Fibroblast of mammary gland (primary cell): ENCODE results near the gene SLC6A15.

Source experiments
- DNase-seq: peaks from one replicate; pipeline ENCODE4 v3.0.0-alpha.2; 2010; ENCODE audit warnings: low read depth
- H3K4me3 ChIP-seq: 2 replicates; pipeline ENCODE4 v1.5.1; 2011; ENCODE audit warnings: low read depth, mild to moderate bottlenecking, low read length, moderate library complexity; ENCODE audit not compliant: control insufficient read depth
- TF ChIP-seq, protein P1 (sequence below): conservative IDR thresholded peaks from 2 replicates; pipeline ENCODE4 v1.5.1; 2011; ENCODE audit warnings: low read depth, low read length, inconsistent platforms; ENCODE audit not compliant: control insufficient read depth, insufficient read depth

The SLC6A15 gene

DNA sequence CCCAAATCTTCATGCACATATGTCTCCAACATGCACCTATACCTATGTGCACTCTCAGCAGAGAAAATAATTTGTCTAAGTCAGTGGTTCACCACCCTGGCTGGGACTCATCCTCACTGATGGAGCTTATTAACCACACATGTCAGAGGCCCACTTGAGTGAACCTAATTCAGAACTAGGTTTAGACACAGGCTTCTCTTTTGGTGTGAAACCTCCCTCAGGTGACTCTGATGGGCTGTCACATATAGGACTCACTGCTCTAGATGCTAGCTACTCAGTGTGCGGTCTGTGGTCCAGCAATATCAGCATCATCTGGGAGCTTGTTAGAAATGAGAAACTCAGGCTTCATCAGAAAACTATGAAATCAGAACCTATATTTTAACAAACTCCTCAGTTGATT, 85.7 kb downstream of the SLC6A15 start:
- TF ChIP-seq, protein P1, sequence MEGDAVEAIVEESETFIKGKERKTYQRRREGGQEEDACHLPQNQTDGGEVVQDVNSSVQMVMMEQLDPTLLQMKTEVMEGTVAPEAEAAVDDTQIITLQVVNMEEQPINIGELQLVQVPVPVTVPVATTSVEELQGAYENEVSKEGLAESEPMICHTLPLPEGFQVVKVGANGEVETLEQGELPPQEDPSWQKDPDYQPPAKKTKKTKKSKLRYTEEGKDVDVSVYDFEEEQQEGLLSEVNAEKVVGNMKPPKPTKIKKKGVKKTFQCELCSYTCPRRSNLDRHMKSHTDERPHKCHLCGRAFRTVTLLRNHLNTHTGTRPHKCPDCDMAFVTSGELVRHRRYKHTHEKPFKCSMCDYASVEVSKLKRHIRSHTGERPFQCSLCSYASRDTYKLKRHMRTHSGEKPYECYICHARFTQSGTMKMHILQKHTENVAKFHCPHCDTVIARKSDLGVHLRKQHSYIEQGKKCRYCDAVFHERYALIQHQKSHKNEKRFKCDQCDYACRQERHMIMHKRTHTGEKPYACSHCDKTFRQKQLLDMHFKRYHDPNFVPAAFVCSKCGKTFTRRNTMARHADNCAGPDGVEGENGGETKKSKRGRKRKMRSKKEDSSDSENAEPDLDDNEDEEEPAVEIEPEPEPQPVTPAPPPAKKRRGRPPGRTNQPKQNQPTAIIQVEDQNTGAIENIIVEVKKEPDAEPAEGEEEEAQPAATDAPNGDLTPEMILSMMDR, result no peak
- H3K4me3 ChIP-seq, result no peak overlapping the region
- no peak for DNase-seq

DNA sequence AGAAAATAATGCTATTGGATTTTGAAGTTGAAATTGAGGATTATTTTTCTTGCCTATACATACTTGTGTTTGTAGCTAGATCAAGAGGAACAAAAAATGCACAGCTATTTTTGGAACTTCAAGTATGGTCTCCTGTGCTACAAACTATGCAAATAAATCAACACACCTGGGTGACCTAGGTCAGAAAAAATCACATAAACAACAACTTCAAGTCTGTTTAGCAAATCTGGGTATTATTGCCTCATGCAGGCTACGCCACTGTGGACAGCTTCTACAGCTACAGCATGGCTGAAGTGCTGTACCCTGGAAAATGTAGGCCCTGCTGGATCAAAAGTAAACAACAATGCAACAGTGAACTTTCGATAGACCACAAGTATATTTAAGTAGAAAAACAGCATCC, 87.5 kb downstream of the SLC6A15 start:
- no peak overlapping the region for H3K4me3 ChIP-seq
- TF ChIP-seq, protein P1, result no peak
- no peak for DNase-seq

DNA sequence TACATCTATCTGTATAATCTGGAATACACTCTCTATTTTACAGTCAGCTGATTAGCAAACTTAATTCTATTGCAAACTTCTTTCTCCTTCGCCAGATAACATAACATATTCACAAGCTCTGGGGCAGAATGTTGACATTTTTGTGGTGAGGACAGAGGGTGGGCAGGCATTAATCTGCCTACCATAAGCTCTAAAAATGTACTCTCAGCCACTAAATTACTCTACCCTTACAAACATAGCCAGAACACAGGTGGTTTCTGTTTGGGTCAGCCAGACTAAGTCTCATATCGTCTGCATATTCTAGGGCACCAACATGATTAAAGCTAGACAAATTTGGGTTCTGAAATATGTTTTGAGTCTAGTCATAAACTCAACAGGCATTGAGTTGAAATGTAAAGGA, 90.1 kb downstream of the SLC6A15 start:
- TF ChIP-seq, protein P1, result no peak
- no peak for DNase-seq
- no peak overlapping the region for H3K4me3 ChIP-seq

DNA sequence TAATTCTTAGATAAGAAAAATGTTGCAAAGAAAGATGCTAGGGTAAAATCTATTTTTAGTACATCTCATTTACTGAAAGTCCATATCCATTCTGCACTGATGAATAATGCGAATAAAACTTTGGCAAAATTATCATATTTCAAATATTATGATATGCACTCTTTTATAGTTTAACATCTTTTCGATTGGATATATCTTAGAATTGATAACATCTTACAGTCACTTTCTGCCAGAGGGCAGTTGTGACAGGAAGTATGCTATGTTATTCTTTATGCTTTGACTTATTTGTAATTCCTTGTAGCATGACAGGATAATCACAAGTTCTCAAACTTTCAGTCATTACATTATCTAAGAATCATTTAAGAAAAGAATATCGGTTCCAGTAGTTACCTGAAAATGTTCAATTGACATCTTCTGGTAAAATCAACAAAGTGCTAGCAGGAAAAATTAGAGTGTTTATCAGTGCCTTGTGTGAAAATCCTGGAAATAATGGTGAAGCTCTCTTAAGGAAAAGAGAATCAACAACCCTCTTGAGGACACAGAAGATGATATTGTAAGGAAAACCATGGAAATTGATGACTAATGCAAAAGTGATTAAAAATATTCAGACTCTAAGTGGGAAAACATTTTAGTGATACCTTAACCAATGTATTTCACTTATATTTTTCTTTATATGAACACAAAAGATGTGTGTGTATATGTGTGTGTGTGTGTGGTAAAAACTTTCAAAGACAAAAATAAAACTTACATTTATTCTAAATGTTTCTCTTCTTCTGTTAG, 95.5 kb downstream of the SLC6A15 start:
- TF ChIP-seq, protein P1, result no peak
- no peak overlapping the region for H3K4me3 ChIP-seq
- DNase-seq, result no peak

DNA sequence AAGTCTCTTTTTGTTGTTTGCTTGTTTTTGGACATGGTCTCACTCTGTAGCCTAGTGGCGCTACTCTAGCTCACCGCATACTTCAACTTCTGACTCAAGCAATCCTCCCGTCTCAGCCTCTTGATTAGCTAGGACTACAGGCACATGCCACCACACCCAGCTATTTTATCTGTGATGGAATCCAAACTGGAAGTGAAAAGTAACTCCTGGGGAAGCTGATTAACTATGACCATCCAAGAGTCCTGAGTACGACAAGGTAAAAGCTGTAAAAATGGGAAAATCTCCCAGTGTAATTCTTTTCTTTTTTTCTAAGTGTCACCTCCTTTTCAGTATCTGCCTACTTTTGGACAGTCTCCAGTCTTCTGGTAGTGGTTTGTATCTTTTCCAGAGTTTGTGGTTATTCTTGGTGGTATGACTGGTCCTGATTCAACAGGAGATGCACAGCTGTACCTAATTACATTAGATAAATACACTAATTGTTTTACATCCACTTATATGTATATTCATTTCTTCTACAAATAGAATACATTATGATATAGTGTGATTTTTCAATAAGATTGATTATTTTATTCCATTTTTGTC, 97.8 kb downstream of the SLC6A15 start:
- DNase-seq, result peak; percentile 85
- no peak overlapping the region for H3K4me3 ChIP-seq
- TF ChIP-seq, protein P1, result no peak

DNA sequence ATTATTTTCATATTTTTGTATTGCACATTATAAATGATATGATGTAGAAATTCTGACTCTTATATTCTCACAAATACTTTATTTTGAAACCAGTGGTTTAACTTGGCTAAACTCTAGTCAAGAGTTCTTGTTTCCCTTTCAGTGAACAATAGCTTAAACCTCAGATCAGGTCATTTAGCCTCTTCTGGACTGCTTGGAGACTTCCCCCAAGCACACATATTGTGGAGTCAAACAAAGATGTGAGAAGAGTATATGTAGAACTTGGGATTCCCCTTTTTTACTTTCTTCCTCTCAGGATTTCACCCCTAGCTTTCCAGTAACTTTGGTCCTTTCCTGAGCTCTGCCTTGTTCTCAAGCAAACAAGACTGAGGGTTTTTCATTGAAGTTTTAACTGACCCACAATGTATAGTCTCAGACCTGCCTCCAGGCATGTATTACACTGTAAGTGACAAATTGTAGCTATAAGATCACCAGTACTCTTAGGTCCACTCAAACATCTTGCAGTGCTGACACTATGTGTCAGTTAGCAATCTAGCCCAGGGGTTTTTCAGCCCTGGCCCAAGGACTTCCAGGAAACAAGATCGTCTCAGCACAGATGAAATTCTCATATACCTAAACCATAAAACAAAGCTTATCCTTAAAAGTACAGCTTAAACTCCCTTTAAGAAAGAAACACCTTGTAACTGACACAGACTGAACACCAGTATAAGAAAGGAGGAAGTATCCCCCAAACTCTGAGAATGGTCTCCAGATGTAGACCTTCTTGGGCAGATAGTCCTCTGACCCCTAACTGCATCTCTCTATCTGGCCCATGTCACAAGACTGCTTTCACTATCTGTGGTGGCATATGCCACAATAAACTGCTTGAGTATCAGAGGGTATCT, 98.6 kb downstream of the SLC6A15 start:
- TF ChIP-seq, protein P1, result no peak
- no peak for DNase-seq

More for the DNA sequence above, 98.6 kb downstream of the SLC6A15 start:
- no peak overlapping the region for H3K4me3 ChIP-seq
